ENCODE results near the gene ACVR1.
"Not testable (repeated sequence)": the region's sequence is repeated elsewhere in the genome, so short reads cannot be mapped to it uniquely, and the experiment has no call there.

Gene ACVR1

GRCh38 chr2:157720504-157720903, 155.6 kb downstream of the ACVR1 start:
- DNase-seq (ENCODE audit: low read depth in 2 of 2): no peak

- DNase-seq (ENCODE audit: low read depth in 2 of 2): not testable (repeated sequence)
Observed at GRCh38 chr2:157704653-157705052, 171.5 kb downstream of the ACVR1 start.

- DNase-seq (ENCODE audit: low read depth in 2 of 2): not testable (repeated sequence)
Observed at GRCh38 chr2:157704148-157704547, 172.0 kb downstream of the ACVR1 start.

GRCh38 chr2:157699806-157700205, 176.3 kb downstream of the ACVR1 start:
- no peak for DNase-seq (ENCODE audit: low read depth in 2 of 2)

GRCh38 chr2:157699009-157699408, 177.1 kb downstream of the ACVR1 start:
- no peak for DNase-seq (ENCODE audit: low read depth in 2 of 2)

GRCh38 chr2:157698430-157698829, 177.7 kb downstream of the ACVR1 start:
- DNase-seq (ENCODE audit: low read depth in 2 of 2): no peak

GRCh38 chr2:157696036-157696435, 180.1 kb downstream of the ACVR1 start:
- DNase-seq (ENCODE audit: low read depth in 2 of 2): no peak

GRCh38 chr2:157692768-157693167, 183.4 kb downstream of the ACVR1 start:
- DNase-seq (ENCODE audit: low read depth in 2 of 2): no peak

- DNase-seq (ENCODE audit: low read depth in 2 of 2): no peak
Observed at GRCh38 chr2:157691695-157692094, 184.4 kb downstream of the ACVR1 start.

- no peak for DNase-seq (ENCODE audit: low read depth in 2 of 2)
Observed at GRCh38 chr2:157691131-157691530, 185.0 kb downstream of the ACVR1 start.
